ENCODE measurements around the gene UBE2G1. TPM values are rescaled to one million over a fixed set of nuclear protein-coding genes. Genes with fewer than 3 reads are reported as not detected.
"Not testable (repeated sequence)": the region's sequence is repeated elsewhere in the genome, so short reads cannot be mapped to it uniquely, and the experiment has no call there.

Gene UBE2G1
- total RNA-seq, 4 donors from 2014 or later: 16.5 to 51.8 (median 33.9) TPM

DNA sequence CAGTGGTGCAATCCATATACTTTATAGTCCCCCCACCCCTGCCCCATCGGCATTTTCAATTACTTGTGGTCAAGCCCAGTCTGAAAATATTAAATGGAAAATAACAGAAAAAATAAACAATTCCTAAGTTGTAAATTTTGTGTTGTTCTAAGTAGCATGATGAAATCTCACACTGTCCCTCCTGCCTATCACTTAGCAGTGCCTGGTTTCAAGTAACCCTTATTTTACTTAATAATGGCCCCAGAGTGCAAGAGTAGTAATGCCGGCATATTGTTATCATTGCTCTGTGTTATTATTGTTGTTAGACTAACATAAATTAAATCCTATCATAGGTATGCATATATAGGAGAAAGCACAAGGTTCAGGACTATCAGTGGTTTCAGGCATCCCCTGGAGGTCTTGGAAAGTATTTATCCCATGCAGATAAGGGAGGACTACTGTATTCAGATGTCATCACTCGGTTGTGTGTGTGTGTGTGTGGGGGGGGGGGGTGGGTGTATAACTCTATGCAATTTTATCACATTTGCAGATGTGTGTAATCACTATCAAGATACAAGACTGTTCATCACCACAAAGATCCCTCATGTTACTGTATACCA lies 9.3 kb downstream of the UBE2G1 start:
- intact Hi-C loops (cut with DNase I; ENCODE audit: low total_unique reads): no loop called here
- TF ChIP-seq, protein P1, sequence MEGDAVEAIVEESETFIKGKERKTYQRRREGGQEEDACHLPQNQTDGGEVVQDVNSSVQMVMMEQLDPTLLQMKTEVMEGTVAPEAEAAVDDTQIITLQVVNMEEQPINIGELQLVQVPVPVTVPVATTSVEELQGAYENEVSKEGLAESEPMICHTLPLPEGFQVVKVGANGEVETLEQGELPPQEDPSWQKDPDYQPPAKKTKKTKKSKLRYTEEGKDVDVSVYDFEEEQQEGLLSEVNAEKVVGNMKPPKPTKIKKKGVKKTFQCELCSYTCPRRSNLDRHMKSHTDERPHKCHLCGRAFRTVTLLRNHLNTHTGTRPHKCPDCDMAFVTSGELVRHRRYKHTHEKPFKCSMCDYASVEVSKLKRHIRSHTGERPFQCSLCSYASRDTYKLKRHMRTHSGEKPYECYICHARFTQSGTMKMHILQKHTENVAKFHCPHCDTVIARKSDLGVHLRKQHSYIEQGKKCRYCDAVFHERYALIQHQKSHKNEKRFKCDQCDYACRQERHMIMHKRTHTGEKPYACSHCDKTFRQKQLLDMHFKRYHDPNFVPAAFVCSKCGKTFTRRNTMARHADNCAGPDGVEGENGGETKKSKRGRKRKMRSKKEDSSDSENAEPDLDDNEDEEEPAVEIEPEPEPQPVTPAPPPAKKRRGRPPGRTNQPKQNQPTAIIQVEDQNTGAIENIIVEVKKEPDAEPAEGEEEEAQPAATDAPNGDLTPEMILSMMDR (IDR thresholded peaks at IDR 0.05): no peak
- no peak for TF ChIP-seq POLR2A (IDR thresholded peaks at IDR 0.05)
- Histone ChIP-seq H3K4me1 (peaks cover 0 to 3% of the 10 kb centered on the region in 2 donors), H3K36me3 (no peaks in the 10 kb centered on the region), H3K27me3 (no peaks in the 10 kb centered on the region), H3K4me3 (no peak overlapping the region), H3K9me3 (no peaks in the 10 kb centered on the region), H3K27ac (no peak overlapping the region)
- no peak for DNase-seq

DNA sequence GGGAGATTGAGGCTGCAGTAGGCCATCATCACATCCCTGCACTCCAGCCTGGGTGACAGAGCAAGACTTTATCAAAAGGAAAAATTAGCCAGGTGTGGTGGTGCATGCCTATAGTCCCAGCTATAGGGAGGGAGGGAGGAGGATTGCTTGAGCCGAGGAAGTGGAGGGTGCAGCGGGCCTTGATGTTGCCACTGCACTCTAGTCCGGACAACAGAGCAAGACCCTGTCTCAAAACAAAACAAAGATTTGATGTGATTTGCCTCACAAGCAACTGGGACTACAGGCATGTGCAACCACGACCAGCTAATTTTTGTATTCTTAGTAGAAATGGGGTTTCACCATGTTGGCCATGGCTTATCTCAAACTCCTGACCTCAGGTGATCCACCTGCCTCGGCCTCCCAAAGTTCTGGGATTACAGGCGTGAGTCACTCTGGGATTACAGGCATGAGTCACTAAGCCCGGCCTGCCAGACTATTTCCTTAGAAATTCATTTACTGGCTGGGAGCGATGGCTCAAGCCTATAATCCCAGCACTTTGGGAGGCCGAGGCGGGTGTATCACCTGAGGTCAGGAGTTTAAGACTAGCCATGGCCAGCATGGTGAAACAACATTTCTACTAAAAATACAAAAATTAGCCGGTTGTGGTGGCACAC lies 11.5 kb downstream of the UBE2G1 start:
- Histone ChIP-seq H3K4me3 (no peak overlapping the region), H3K27me3 (no peaks in the 10 kb centered on the region), H3K4me1 (peaks cover 3 to 6% of the 10 kb centered on the region in 2 donors), H3K9me3 (no peaks in the 10 kb centered on the region), H3K36me3 (no peaks in the 10 kb centered on the region), H3K27ac (no peak overlapping the region)
- TF ChIP-seq, protein P1 (IDR thresholded peaks at IDR 0.05): no peak
- TF ChIP-seq POLR2A (IDR thresholded peaks at IDR 0.05): no peak
- intact Hi-C loops (cut with DNase I; ENCODE audit: low total_unique reads): no loop called here
- DNase-seq: no peak

- H3K4me1 ChIP-seq: peaks cover 0 to 6% of the 10 kb centered on the region in 2 donors
- no peak for TF ChIP-seq POLR2A (IDR thresholded peaks at IDR 0.05)
- TF ChIP-seq, protein P1 (IDR thresholded peaks at IDR 0.05): no peak
- intact Hi-C loops (cut with DNase I; ENCODE audit: low total_unique reads): no loop called here
These were observed 12.3 kb downstream of the UBE2G1 start for GRCh38 chr17:4354206-4354605.

GRCh38 chr17:4350214-4350613 lies 16.3 kb downstream of the UBE2G1 start:
- H3K27me3 ChIP-seq; H3K36me3 ChIP-seq; intact Hi-C loops (cut with DNase I; ENCODE audit: low total_unique reads); H3K4me3 ChIP-seq; DNase-seq; H3K27ac ChIP-seq; H3K9me3 ChIP-seq; H3K4me1 ChIP-seq: not testable (repeated sequence)

More at GRCh38 chr17:4354206-4354605, 12.3 kb downstream of the UBE2G1 start:
- Histone ChIP-seq H3K27ac (no peak overlapping the region), H3K9me3 (no peaks in the 10 kb centered on the region), H3K4me3 (no peak overlapping the region), H3K27me3 (no peaks in the 10 kb centered on the region), H3K36me3 (no peaks in the 10 kb centered on the region)
- DNase-seq: no peak

GRCh38 chr17:4345581-4346252 lies 20.8 kb downstream of the UBE2G1 start:
- no peak for DNase-seq
- H3K36me3 ChIP-seq: no peaks in the 10 kb centered on the region
- no peaks in the 10 kb centered on the region for H3K9me3 ChIP-seq
- no peaks in the 10 kb centered on the region for H3K27me3 ChIP-seq
- no peaks in the 10 kb centered on the region for H3K4me1 ChIP-seq
- H3K27ac ChIP-seq: peak overlapping the region in 1 of 2 donors; percentile 10
- intact Hi-C loops (cut with DNase I; ENCODE audit: low total_unique reads): no loop called here
- H3K4me3 ChIP-seq: no peak overlapping the region
- TF ChIP-seq, protein P1 (IDR thresholded peaks at IDR 0.05): no peak
- TF ChIP-seq POLR2A (IDR thresholded peaks at IDR 0.05): no peak
